Right lobe of liver (tissue), 6 donors: ENCODE measurements around the gene SCAPER. TPM values are rescaled to one million over a fixed set of nuclear protein-coding genes. Genes with fewer than 3 reads are reported as not detected.
"Not testable (repeated sequence)": the region's sequence is repeated elsewhere in the genome, so short reads cannot be mapped to it uniquely, and the experiment has no call there.

Experiments
- ATAC-seq, 4 donors: fragments of 200-7000 bp; cut with Tn5 transposase; one replicate each; pipeline ENCODE4 v1.9.1; 2020; ENCODE audit warnings: mild to moderate bottlenecking in 4 of 4, moderate library complexity in 4 of 4
- DNase-seq, 3 donors: peaks; one replicate each; pipeline ENCODE4 v3.0.0-alpha.2; 2020
- H3K27ac ChIP-seq, 3 donors: fragments of 200-600 bp; one replicate each; pipeline ENCODE4 v1.8.0; 2022
- H3K27me3 ChIP-seq, 2 donors: fragments of 200-600 bp; one replicate each; pipeline ENCODE4 v1.8.0; 2022
- H3K36me3 ChIP-seq, 4 donors: fragments of 200-600 bp; sonication (generic) in 1 of 4; one replicate each; pipeline versions ENCODE4 v1.5.1 to v1.8.0; 2017 to 2022; ENCODE audit warnings: control low read depth in 1 of 4
- H3K4me1 ChIP-seq, 4 donors: fragments of 200-600 bp; sonication (generic) in 1 of 4; one replicate each; pipeline versions ENCODE4 v1.5.1 to v1.8.0; 2017 to 2022; ENCODE audit warnings: control low read depth in 1 of 4
- H3K4me3 ChIP-seq, 3 donors: fragments of 200-600 bp; one replicate each; pipeline ENCODE4 v1.8.0; 2022
- H3K9me3 ChIP-seq, 4 donors: fragments of 200-600 bp; sonication (generic) in 1 of 4; one replicate each; pipeline versions ENCODE4 v1.5.1 to v1.8.0; 2017 to 2022; ENCODE audit warnings: control low read depth in 1 of 4
- CTCF ChIP-seq, 4 donors: fragments of 200-600 bp in 3 of 4; fragments of 450-650 bp in 1 of 4; IDR thresholded peaks; one replicate each; pipeline versions ENCODE4 v1.5.1 to v1.8.0; 2016 to 2022; ENCODE audit warnings: antibody characterized with exemption in 4 of 4, mild to moderate bottlenecking in 2 of 4
- POLR2A ChIP-seq: fragments of 450-650 bp; IDR thresholded peaks from one replicate; pipeline ENCODE4 v1.6.1; 2017; ENCODE audit warnings: antibody characterized with exemption, mild to moderate bottlenecking
- WGBS: methylation state at CpG from one replicate; pipeline ENCODE4 v1.1.6; 2018; ENCODE audit warnings: low coverage, low lambda C conversion rate; ENCODE audit not compliant: insufficient coverage; ENCODE audit errors: missing lambda C conversion rate; 5-methylcytosine and 5-hydroxymethylcytosine counted together
- intact Hi-C, 2 donors: fragments of 100-400 bp; cut with DNase I; formaldehyde crosslinking; loops; one replicate each; pipeline versions ENCODE4 v1.11.2 to v1.14.1; 2022
- total RNA-seq, 6 experiments: library from RNA; depleted of rRNA in 2 of 6; stranded (reverse); fragments of >200 nt in 2 of 6; fragmentation: NEBNext Ultra II Directional in 3 of 6; extraction: Animal tissue kit (Norgen Biotek cat#: 25700) in 3 of 6; gene quantifications; one replicate each; pipeline versions ENCODE4 v1.1.0 to v1.2.4, GENCODE V29; 2016 to 2023
- donor health status: DM: no; HTN: yes; CAD: no.
- donor health status: DM: no; HTN: no; CAD: no.
- donor health status: DM: no; HTN: no; CAD: no.
- donor health status: DM: no; HTN: yes; CAD: no.
- donor health status: DM: no; HTN: yes; CAD: no.

Gene SCAPER
- total RNA-seq, 6 experiments from 2014 or later, result 6.7 to 17.3 (median 10.4) TPM

- intact Hi-C loops, result no loop called here
- no peaks in the 10 kb centered on the region for H3K27me3 ChIP-seq
- H3K4me3 ChIP-seq, result no peak overlapping the region
- H3K4me1 ChIP-seq, result no peaks in the 10 kb centered on the region
- DNase-seq, result no peak
- ATAC-seq, result no peak
- no peaks in the 10 kb centered on the region for H3K36me3 ChIP-seq
- no peaks in the 10 kb centered on the region for H3K9me3 ChIP-seq
- 84% methylated on average over 3 of the region's 4 CpGs for WGBS
- TF ChIP-seq CTCF (IDR thresholded peaks at IDR 0.05), result no peak
- no peak for TF ChIP-seq POLR2A
- no peak overlapping the region for H3K27ac ChIP-seq
Measured at GRCh38 chr15:76861815-76862397, 43.2 kb downstream of the SCAPER start.

- no peak for DNase-seq
- TF ChIP-seq CTCF (IDR thresholded peaks at IDR 0.05) (no peak), POLR2A (no peak)
- intact Hi-C loops, result no loop called here
Measured at GRCh38 chr15:76860201-76860600, 44.9 kb downstream of the SCAPER start.

GRCh38 chr15:76850367-76850766 lies 54.8 kb downstream of the SCAPER start:
- H3K27me3 ChIP-seq, H3K4me1 ChIP-seq, H3K27ac ChIP-seq, H3K9me3 ChIP-seq, ATAC-seq, H3K4me3 ChIP-seq, intact Hi-C loops, H3K36me3 ChIP-seq, DNase-seq: not testable (repeated sequence)

More at GRCh38 chr15:76860201-76860600, 44.9 kb downstream of the SCAPER start:
- H3K4me1 ChIP-seq, result no peaks in the 10 kb centered on the region
- H3K27me3 ChIP-seq, result no peaks in the 10 kb centered on the region
- H3K4me3 ChIP-seq, result no peak overlapping the region
- no peaks in the 10 kb centered on the region for H3K36me3 ChIP-seq
- H3K27ac ChIP-seq, result no peak overlapping the region
- H3K9me3 ChIP-seq, result no peaks in the 10 kb centered on the region
- no peak for ATAC-seq

DNA sequence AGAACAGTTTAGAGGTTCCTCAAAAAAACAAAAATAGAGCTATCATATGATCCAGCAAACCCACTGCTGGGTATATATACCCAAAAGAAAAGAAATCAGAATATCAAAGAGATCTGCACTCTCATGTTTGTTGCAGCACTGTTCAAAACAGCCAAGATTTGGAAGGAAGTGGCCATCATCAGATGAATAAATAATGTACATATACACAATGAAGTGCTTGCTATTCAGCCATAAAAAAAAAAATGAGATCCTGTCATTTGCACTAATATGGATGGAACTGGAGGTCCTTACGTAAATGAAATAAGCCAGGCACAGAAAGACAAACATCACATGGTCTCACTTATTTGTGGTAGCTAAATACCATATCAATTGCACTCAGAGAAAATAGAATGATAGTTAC lies 58.4 kb downstream of the SCAPER start:
- TF ChIP-seq CTCF (IDR thresholded peaks at IDR 0.05) (no peak), POLR2A (no peak)
- Histone ChIP-seq H3K4me3 (no peak overlapping the region), H3K27me3 (no peaks in the 10 kb centered on the region), H3K27ac (no peak overlapping the region), H3K36me3 (no peaks in the 10 kb centered on the region), H3K4me1 (no peaks in the 10 kb centered on the region), H3K9me3 (no peaks in the 10 kb centered on the region)
- 71% methylated on average over 1 of the region's 1 CpG for WGBS
- intact Hi-C loops, result no loop called here
- DNase-seq, result no peak
- no peak for ATAC-seq

DNA sequence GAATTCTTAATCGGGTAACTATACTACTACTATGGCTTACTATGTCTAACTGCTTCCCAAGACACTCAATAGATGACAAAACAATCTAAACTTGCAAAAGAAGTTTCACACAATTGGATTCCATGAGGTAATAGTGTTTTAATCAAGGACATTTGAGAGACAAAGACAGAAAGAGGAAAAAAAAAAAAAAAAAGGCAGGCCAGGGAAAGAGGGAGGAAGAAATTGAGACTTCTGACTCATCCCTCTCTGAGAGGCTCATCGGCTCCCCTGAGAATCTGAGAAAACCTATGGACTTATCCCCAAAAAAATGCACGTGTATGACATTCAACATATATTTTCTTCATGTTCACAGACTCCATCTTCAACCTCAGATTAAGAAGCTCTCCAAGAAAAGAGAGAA lies 61.0 kb downstream of the SCAPER start:
- Histone ChIP-seq H3K27ac (no peak overlapping the region), H3K4me1 (no peaks in the 10 kb centered on the region), H3K27me3 (no peaks in the 10 kb centered on the region), H3K36me3 (no peaks in the 10 kb centered on the region), H3K9me3 (no peaks in the 10 kb centered on the region), H3K4me3 (no peak overlapping the region)
- 70% methylated on average over 3 of the region's 3 CpGs for WGBS
- ATAC-seq (no peak), DNase-seq (no peak)
- TF ChIP-seq CTCF (IDR thresholded peaks at IDR 0.05) (no peak), POLR2A (no peak)
- intact Hi-C loops, result no loop called here
